Activated T-cell treated with anti-CD3 and anti-CD28 coated beads, Interleukin-2, amount 50 U/mL, for 1 hour (primary cell): ENCODE data around the gene BSG.
"Not testable (repeated sequence)": the region's sequence is repeated elsewhere in the genome, so short reads cannot be mapped to it uniquely, and the experiment has no call there.

Experiments used
- DNase-seq: peaks from one replicate; pipeline ENCODE4 v3.0.0-alpha.2; 2020

BSG gene

GRCh38 chr19:573519-573825, 1.1 kb downstream of the BSG start:
- DNase-seq, result no peak

GRCh38 chr19:574658-575526, 2.5 kb downstream of the BSG start:
- DNase-seq, result no peak

GRCh38 chr19:575527-576506, 3.4 kb downstream of the BSG start:
- peak; percentile 17 for DNase-seq

GRCh38 chr19:576768-577438, 4.5 kb downstream of the BSG start:
- peak; percentile 14 for DNase-seq

- no peak for DNase-seq
Observed at GRCh38 chr19:577439-578392, 5.3 kb downstream of the BSG start.

GRCh38 chr19:579111-579841, 6.9 kb downstream of the BSG start:
- peak; percentile 15 for DNase-seq

- no peak for DNase-seq
Observed at GRCh38 chr19:579842-580155, 7.4 kb downstream of the BSG start.

GRCh38 chr19:580274-580835, 8.0 kb downstream of the BSG start:
- DNase-seq, result no peak

GRCh38 chr19:581399-582111, 9.2 kb downstream of the BSG start:
- DNase-seq, result peak; percentile 14

- DNase-seq, result no peak
Observed at GRCh38 chr19:582497-583197, 10.3 kb downstream of the BSG start.

GRCh38 chr19:583198-583967, 11.0 kb downstream of the BSG start:
- peak; percentile 18 for DNase-seq

- no peak for DNase-seq
Observed at GRCh38 chr19:583968-584239, 11.5 kb downstream of the BSG start.

GRCh38 chr19:584240-585001, 12.0 kb downstream of the BSG start:
- DNase-seq, result peak; percentile 79

- not testable (repeated sequence) for DNase-seq
Observed at GRCh38 chr19:585146-585545, 12.8 kb downstream of the BSG start.

- DNase-seq, result no peak
Observed at GRCh38 chr19:585551-586110, 13.2 kb downstream of the BSG start.

GRCh38 chr19:588093-588740, 15.8 kb downstream of the BSG start:
- peak; percentile 68 for DNase-seq
